Measurements from ENCODE around the gene OR10K1.

GRCh38 chr1:158516966-158517365, 55.3 kb downstream of the OR10K1 start:
- TF ChIP-seq, protein P1, sequence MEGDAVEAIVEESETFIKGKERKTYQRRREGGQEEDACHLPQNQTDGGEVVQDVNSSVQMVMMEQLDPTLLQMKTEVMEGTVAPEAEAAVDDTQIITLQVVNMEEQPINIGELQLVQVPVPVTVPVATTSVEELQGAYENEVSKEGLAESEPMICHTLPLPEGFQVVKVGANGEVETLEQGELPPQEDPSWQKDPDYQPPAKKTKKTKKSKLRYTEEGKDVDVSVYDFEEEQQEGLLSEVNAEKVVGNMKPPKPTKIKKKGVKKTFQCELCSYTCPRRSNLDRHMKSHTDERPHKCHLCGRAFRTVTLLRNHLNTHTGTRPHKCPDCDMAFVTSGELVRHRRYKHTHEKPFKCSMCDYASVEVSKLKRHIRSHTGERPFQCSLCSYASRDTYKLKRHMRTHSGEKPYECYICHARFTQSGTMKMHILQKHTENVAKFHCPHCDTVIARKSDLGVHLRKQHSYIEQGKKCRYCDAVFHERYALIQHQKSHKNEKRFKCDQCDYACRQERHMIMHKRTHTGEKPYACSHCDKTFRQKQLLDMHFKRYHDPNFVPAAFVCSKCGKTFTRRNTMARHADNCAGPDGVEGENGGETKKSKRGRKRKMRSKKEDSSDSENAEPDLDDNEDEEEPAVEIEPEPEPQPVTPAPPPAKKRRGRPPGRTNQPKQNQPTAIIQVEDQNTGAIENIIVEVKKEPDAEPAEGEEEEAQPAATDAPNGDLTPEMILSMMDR (IDR thresholded peaks at IDR 0.05) = no peak
- TF ChIP-seq POLR2A (IDR thresholded peaks at IDR 0.05) = no peak
